ENCODE data around the gene CCNG2. TPM values are rescaled to one million over a fixed set of nuclear protein-coding genes. Genes with fewer than 3 reads are reported as not detected.

Gene CCNG2
- total and polyA plus RNA-seq, 2 of the 13 experiments (the other 11 are each of a cell fraction or from before 2014, with no cell fraction given), result 3.9 to 11.5 TPM

GRCh38 chr4:77141964-77142645 lies 14.9 kb upstream of the CCNG2 start:
- ChIA-PET CTCF (ENCODE audit: low intra/inter-chr PET ratio, low total read pairs) (no interaction called here), POLR2A (no interaction called here)
- intact Hi-C loops (cut with micrococcal nuclease; ENCODE audit: unreplicated experiment) (no loop called here), in situ Hi-C loops (cut with HindIII; ENCODE audit: extremely low pct_ligation_motif_present, low pct_unique_long_range_greater_than_20kb) (no loop called here)
- FAIRE-seq (no peak), ATAC-seq (no peak), DNase-seq (ENCODE audit: low spot score) (no peak)
- Histone ChIP-seq H3K79me2 (ENCODE audit: insufficient read depth, low read length) (no peaks in the 10 kb centered on the region), H3K4me3 (replicated peaks in 1 of 3; ENCODE audit: insufficient read depth in 1 of 3, low read depth in 2 of 3, low read length in 3 of 3) (no peak overlapping the region), H3K9me3 (ENCODE audit: low read length) (no peaks in the 10 kb centered on the region), H2AFZ (ENCODE audit: low read length) (no peak overlapping the region), H3K36me3 (replicated peaks in 1 of 2; ENCODE audit: control insufficient read depth in 1 of 2, insufficient read depth in 2 of 2, low read length in 2 of 2) (no peaks in the 10 kb centered on the region), H3K4me1 (ENCODE audit: insufficient read depth, low read length) (no peaks in the 10 kb centered on the region), H3K27me3 (ENCODE audit: control insufficient read depth in 1 of 2, insufficient read depth in 2 of 2, low read length in 2 of 2) (no peaks in the 10 kb centered on the region; a peak in 1 of 5 replicates), H3K9ac (ENCODE audit: insufficient read depth, low read depth, low read length) (no peak overlapping the region), H3K27ac (ENCODE audit: extremely low read length, insufficient read depth, low read length) (no peak overlapping the region), H3K4me2 (ENCODE audit: low read depth, low read length) (no peak overlapping the region), H4K20me1 (ENCODE audit: insufficient read depth, low read length) (no peaks in the 10 kb centered on the region)
- WGBS (ENCODE audit: low lambda C conversion rate), result 18% methylated on average over 6 of the region's 6 CpGs
- BruUV-seq (replicated peaks), result no TSS peak
- TF ChIP-seq PRPF4 (IDR thresholded peaks at IDR 0.05; ENCODE audit: low read depth, low read length, poor library complexity, severe bottlenecking) (no peak), NFAT5 (CRISPR knock-in tag; IDR thresholded peaks at IDR 0.05) (no peak), PRDM15 (CRISPR knock-in tag; IDR thresholded peaks at IDR 0.05) (no peak), MTF1 (CRISPR knock-in tag; IDR thresholded peaks at IDR 0.05) (no peak), DNMT3B (CRISPR knock-in tag; conservative IDR thresholded peaks at IDR 0.05) (no peak), ZSCAN9 (CRISPR knock-in tag; IDR thresholded peaks at IDR 0.05; ENCODE audit: borderline replicate concordance) (no peak), RELA (CRISPR knock-in tag; IDR thresholded peaks at IDR 0.05) (no peak), ATRX (CRISPR knock-in tag; IDR thresholded peaks at IDR 0.05; ENCODE audit: borderline replicate concordance) (no peak)

Measured in HepG2 (cell line).